Amygdala (tissue), 56 donors: ENCODE results near the gene SSU72.

Experiments
- DNase-seq, 56 donors: peaks; one replicate each; lab custom pipeline; 2025; lab: John Stamatoyannopoulos, UW

Gene SSU72

GRCh38 chr1:1545946-1546737, 28.5 kb downstream of the SSU72 start:
- DNase-seq, result no peak

GRCh38 chr1:1544544-1544943, 30.1 kb downstream of the SSU72 start:
- no peak for DNase-seq

DNA sequence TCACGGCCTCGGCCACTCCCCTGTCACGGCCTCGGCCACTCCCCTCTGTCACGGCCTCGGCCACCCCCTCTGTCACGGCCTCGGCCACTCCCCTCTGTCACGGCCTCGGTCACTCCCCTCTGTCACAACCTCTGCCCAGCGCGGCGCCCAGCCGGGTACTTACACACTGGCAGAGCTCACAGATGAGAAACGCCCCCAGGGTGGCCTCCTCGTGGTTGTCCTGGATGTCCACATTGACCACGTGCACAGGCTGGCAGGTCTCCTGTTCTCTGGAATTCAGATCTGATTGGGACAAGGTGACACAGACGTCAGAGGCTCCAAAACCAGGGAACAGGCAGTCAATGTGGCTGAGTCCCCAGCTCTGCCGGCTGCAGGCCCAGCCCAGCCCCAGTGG, 31.0 kb downstream of the SSU72 start:
- DNase-seq, result no peak

GRCh38 chr1:1542766-1543705, 31.6 kb downstream of the SSU72 start:
- no peak for DNase-seq

GRCh38 chr1:1541956-1542765, 32.5 kb downstream of the SSU72 start:
- DNase-seq, result no peak

- no peak for DNase-seq
These were observed 33.6 kb downstream of the SSU72 start for GRCh38 chr1:1540818-1541628.

DNA sequence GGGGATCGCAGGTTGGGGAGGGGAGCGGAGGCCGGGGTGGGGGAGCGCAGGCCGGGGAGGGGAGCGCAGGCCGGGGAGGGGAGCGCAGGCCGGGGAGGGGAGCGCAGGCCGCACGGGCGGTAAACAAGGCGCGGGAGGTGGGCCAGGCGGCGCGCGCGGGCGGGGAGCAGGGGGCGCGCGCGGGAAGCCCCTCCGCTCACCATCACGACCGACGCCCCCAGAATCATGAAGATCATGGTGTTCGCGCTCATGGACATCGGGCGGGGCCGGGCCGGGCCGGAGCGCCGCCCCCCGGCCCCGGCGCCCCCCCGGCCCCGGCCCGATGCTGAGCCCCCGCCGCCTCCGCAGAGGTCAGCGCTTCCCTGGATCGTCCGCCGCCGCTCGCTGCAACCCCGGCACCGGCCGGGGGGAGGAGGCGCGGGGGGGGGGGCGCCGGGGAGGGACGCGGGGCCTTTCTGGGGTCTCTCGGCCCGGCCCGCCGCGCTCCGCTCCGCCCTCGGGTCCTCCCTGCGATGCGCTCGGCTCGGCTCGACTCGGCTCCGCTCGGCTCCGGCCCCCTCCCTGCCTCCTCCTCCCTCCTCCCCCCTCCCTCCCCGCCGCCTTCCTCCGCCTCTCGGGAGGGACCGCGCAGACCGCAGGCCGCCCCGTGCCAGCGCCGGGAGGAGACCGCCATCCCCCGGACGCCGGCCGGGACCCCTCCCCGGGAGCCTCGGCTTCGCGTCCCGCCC, 34.4 kb downstream of the SSU72 start, which contains the start of gene TMEM240:
Gene TMEM240 (minus strand): TSS at position 535 of the 728 bp plus-strand sequence. CDS start 278 bp downstream, at position 257.
- peak in 51 of 56 donors; percentile 12 to 83 (median 64) for DNase-seq

- DNase-seq, result peak in 11 of 56 donors; percentile 7 to 63 (median 20)
These were observed 35.2 kb downstream of the SSU72 start for GRCh38 chr1:1539310-1540089.

GRCh38 chr1:1538989-1539309, 35.7 kb downstream of the SSU72 start:
- DNase-seq, result no peak

GRCh38 chr1:1538334-1538733, 36.3 kb downstream of the SSU72 start:
- DNase-seq, result no peak

DNA sequence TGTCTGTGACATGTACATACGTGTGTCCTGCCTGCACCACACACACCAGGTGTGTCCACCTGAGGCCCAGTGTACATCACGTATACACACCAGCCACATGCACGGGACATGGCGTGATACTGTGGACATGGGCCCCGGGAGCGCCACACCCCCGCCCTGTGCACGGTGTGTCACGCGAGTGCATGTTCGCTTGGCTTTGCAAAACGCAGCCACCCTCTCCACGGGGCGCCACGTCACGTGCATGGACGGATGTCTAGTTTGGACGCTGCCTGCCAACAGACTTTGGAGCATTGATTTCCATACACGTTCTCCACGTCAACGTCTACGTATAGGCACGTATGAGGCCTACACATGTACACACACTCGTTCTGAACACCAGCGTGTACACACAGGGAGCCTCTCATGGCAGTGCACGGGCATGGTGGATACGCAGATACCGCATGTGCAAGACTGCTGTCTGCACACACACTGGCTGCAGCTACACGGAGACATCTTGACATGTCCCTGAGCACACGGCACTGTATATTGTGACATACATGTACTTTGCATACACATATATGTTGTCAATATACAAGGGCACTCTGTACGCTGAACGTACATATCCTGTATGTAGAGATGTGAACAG, 36.9 kb downstream of the SSU72 start:
- no peak for DNase-seq

- no peak for DNase-seq
These were observed 37.6 kb downstream of the SSU72 start for GRCh38 chr1:1536938-1537546.

GRCh38 chr1:1536019-1536937, 38.4 kb downstream of the SSU72 start:
- DNase-seq, result peak in 3 of 56 donors; percentile 16 to 27 (median 18)

GRCh38 chr1:1535201-1536018, 39.3 kb downstream of the SSU72 start:
- DNase-seq, result no peak

DNA sequence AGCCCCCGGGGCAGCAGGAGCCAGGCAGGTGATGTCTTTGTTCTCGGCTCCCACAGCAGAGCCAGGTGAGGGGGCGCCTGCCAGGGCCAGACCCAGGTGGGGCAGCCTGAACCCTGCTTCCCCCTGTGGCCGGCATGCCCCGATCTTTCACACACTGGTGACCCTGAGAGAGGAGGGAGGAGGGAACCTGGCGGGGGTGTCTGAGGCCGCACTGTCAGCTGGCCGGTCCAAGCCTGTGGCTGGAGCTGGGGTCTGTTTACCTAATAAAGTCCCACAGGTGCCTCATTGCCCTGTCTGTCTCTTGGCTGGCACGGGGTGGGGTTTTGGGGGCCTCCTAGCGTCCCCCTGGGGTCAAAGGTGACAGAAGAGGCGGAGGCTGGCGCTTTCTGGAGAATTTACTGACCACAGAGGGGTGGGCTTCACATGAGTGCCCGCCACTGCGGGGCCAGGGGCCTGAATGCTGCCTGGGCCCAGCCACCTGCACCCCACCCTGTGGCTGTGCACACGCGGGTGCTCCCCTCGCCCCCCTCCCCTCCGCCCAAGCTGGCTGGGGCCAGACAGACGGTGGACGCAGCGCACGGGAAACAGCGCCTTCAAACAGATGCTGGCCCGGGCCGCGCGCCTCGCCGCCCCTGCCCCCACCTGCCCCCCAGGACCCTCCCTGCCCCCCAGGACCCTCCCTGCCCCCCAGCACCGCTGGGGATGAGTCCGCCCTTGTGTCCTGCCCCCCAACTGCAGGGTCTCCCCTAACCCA, 40.1 kb downstream of the SSU72 start:
- no peak for DNase-seq
